H1 (cell line): Measurements from ENCODE around the gene PFN3. TPM values are rescaled to one million over a fixed set of nuclear protein-coding genes. Genes with fewer than 3 reads are reported as not detected.

Source experiments
- CBX8 ChIP-seq: fragments of 300-800, 300-1000 bp; sonication (generic); IDR thresholded peaks from 2 replicates; pipeline ENCODE4 v1.7.1; 2016; ENCODE audit warnings: low read depth, low read length, borderline replicate concordance
- CHD7 ChIP-seq: fragments of 300-600 bp; sonication (generic); IDR thresholded peaks from 2 replicates; pipeline ENCODE4 v1.7.1; 2012; ENCODE audit warnings: low read length, moderate library complexity, mild to moderate bottlenecking, inconsistent platforms; ENCODE audit not compliant: insufficient replicate concordance
- KDM4A ChIP-seq: IDR thresholded peaks from one replicate; pipeline ENCODE4 v1.7.1; 2012; ENCODE audit warnings: low read depth, mild to moderate bottlenecking, moderate library complexity, low read length, inconsistent platforms; ENCODE audit not compliant: severe bottlenecking
- KDM5A ChIP-seq: fragments of 200-600 bp; IDR thresholded peaks from 2 replicates; pipeline ENCODE4 v1.7.1; 2012; ENCODE audit warnings: mild to moderate bottlenecking, low read length, inconsistent platforms, mixed read lengths
- MAX ChIP-seq: IDR thresholded peaks from 2 replicates; pipeline ENCODE4 v1.6.1; 2012; ENCODE audit warnings: inconsistent platforms
- SIN3A ChIP-seq, 2 experiments: IDR thresholded peaks in 1 of 2; conservative IDR thresholded peaks in 1 of 2; 2 replicates each; pipeline ENCODE4 v1.6.1; 2011 to 2012; ENCODE audit warnings: low read length in 2 of 2, improper control_type of control experiment in 1 of 2, low read depth in 1 of 2, mild to moderate bottlenecking in 1 of 2
- polyA plus RNA-seq, 7 experiments: library from polyadenylated mRNA; depleted of rRNA in 3 of 7; stranded (reverse) in 5 of 7; unstranded in 2 of 7; fragments of >200 nt in 5 of 7; fragments of 200-250 nt in 2 of 7; gene quantifications; 1 replicate in 5 of 7; 2 replicates in 1 of 7; 4 replicates in 1 of 7; pipeline versions ENCODE4 v1.2.1 to v1.2.3, GENCODE V29; 2011 to 2013; ENCODE audit warnings: missing spikeins in 2 of 7, mixed read lengths in 2 of 7
- total RNA-seq: library from RNA; stranded (reverse); fragmentation: NEBNext Ultra II Directional; extraction: Animal tissue kit (Norgen Biotek cat#: 25700); gene quantifications from 2 replicates; pipeline ENCODE4 v1.2.1, GENCODE V29; 2021

Gene PFN3
- total and polyA plus RNA-seq, 2 of the 8 experiments (the other 6 are each of a cell fraction or from before 2014, with no cell fraction given), result not detected

GRCh38 chr5:177389241-177390169, 11.0 kb downstream of the PFN3 start (continued):
- TF ChIP-seq CHD7 (no peak), KDM4A (no peak), CBX8 (no peak), MAX (no peak), SIN3A (conservative IDR thresholded peaks at IDR 0.05 in 1 of 2, IDR thresholded peaks at IDR 0.05 in 1 of 2; ENCODE audit: low read depth in 1 of 2, low read length in 2 of 2) (no peak), KDM5A (no peak)
